GM23338 (cell line): ENCODE results near the gene PLA1A.

Experiments
- EZH2phosphoT487 ChIP-seq: fragments of 200-600 bp; sonication (generic); IDR thresholded peaks from one replicate; pipeline ENCODE4 v1.8.1; 2018; ENCODE audit warnings: antibody characterized with exemption; ENCODE audit not compliant: unreplicated experiment
- POLR2AphosphoS5 ChIP-seq: IDR thresholded peaks from 2 replicates; pipeline ENCODE4 v1.6.1; 2016; ENCODE audit warnings: antibody characterized with exemption, low read depth

DNA sequence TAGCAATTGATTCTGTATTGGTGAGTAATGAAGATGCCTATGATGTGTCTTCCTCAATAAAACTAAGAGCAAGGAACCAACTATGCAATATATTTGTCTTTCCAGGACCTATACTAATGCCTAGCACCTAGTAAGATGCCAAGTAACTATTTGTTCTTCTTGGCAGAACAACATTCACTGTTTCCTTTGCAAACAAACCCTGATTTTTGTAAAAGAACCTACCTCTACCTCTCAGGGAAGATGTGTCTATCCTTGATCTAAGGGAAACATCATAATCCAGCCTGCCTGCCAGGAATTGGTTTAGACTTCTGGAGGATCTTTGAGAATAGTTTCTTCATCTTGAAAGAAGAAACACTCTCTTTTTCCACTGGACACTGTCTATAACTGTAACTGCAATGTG, 22.2 kb upstream of the PLA1A start:
- TF ChIP-seq POLR2AphosphoS5 (no peak), EZH2phosphoT487 (no peak)
